HepG2 (cell line): Measurements from ENCODE around the gene WDR49.
"Not testable (repeated sequence)": the region's sequence is repeated elsewhere in the genome, so short reads cannot be mapped to it uniquely, and the experiment has no call there.

Experiments used
- CEBPB ChIP-seq: IDR thresholded peaks from 2 replicates; pipeline ENCODE4 v1.6.1; 2011; ENCODE audit warnings: low read depth, low read length, improper control_type of control experiment, borderline replicate concordance
- CEBPG ChIP-seq: IDR thresholded peaks from 2 replicates; pipeline ENCODE4 v1.6.1; 2016
- CERS6 ChIP-seq: sonication (generic); formaldehyde crosslinking; IDR thresholded peaks from 2 replicates; pipeline ENCODE4 v1.5.0; 2020; ENCODE audit warnings: missing genetic modification reagents
- POLR2A ChIP-seq, 2 experiments: IDR thresholded peaks; 2 replicates each; pipeline ENCODE4 v1.6.1; 2011; ENCODE audit warnings: low read depth in 2 of 2, low read length in 2 of 2, mild to moderate bottlenecking in 1 of 2, moderate library complexity in 1 of 2; ENCODE audit not compliant: insufficient read depth in 1 of 2
- RXRA ChIP-seq: sonication (generic); formaldehyde crosslinking; IDR thresholded peaks from 2 replicates; pipeline ENCODE4 v1.5.1; 2020; ENCODE audit warnings: missing genetic modification reagents
- STAT6 ChIP-seq: sonication (generic); formaldehyde crosslinking; IDR thresholded peaks from 2 replicates; pipeline ENCODE4 v1.4.0; 2020; ENCODE audit warnings: missing genetic modification reagents, mild to moderate bottlenecking, borderline replicate concordance
- THYN1 ChIP-seq: sonication (generic); formaldehyde crosslinking; IDR thresholded peaks from 2 replicates; pipeline ENCODE4 v1.8.1; 2023; ENCODE audit warnings: low read depth, mild to moderate bottlenecking, moderate library complexity, missing genetic modification reagents, borderline replicate concordance
- ZBTB20 ChIP-seq: sonication (generic); formaldehyde crosslinking; IDR thresholded peaks from 2 replicates; pipeline ENCODE4 v1.8.1; 2023; ENCODE audit warnings: missing genetic modification reagents, low read depth, mild to moderate bottlenecking, borderline replicate concordance
- ZBTB46 ChIP-seq: sonication (generic); formaldehyde crosslinking; IDR thresholded peaks from 2 replicates; pipeline ENCODE4 v1.4.0; 2020; ENCODE audit warnings: mild to moderate bottlenecking, missing genetic modification reagents, borderline replicate concordance
- ZBTB7A ChIP-seq: sonication (generic); formaldehyde crosslinking; IDR thresholded peaks from 2 replicates; pipeline ENCODE4 v1.8.0; 2022; ENCODE audit warnings: mild to moderate bottlenecking, missing genetic modification reagents

GRCh38 chr3:167614196-167614595, 39.5 kb downstream of the WDR49 start:
- TF ChIP-seq ZBTB20 (CRISPR knock-in tag); RXRA (CRISPR knock-in tag); STAT6 (CRISPR knock-in tag); THYN1; ZBTB46 (CRISPR knock-in tag); CEBPG (CRISPR knock-in tag); ZBTB7A (CRISPR knock-in tag); POLR2A (IDR thresholded peaks at IDR 0.05; ENCODE audit: insufficient read depth in 1 of 2, low read depth in 2 of 2, low read length in 2 of 2); CEBPB; CERS6 (CRISPR knock-in tag): not testable (repeated sequence)
